A673 (cell line): Measurements from ENCODE around the gene CELF1.

Experiments used
- CTCF ChIP-seq: fragments of 300-800, 200-600 bp; sonication (generic); conservative IDR thresholded peaks from 2 replicates; pipeline ENCODE4 v1.5.1; 2017; ENCODE audit warnings: low read depth, mild to moderate bottlenecking, antibody characterized with exemption, low read length, moderate library complexity, mixed read lengths
- EZH2 ChIP-seq: fragments of 200-600 bp; sonication (generic); IDR thresholded peaks from 2 replicates; pipeline ENCODE4 v1.6.1; 2017; ENCODE audit warnings: borderline replicate concordance, low read depth, mild to moderate bottlenecking, mixed read lengths, antibody characterized with exemption, low read length; ENCODE audit not compliant: poor library complexity, severe bottlenecking

- TF ChIP-seq CTCF (no peak), EZH2 (no peak)
Measured at GRCh38 chr11:47565340-47566148, 12.6 kb upstream of the CELF1 start, which contains the start of gene PTPMT1.
